A549 (cell line): ENCODE measurements around the gene SLC48A1.

Source experiments
- BHLHE40 ChIP-seq: IDR thresholded peaks from 2 replicates; pipeline ENCODE4 v1.6.1; 2012; ENCODE audit warnings: low read depth, low read length, inconsistent platforms
- CTCF ChIP-seq: fragments of >200 bp; sonication (Bioruptor Twin); formaldehyde crosslinking; IDR thresholded peaks from 3 replicates; pipeline ENCODE4 v1.5.1; 2016
- E2F6 ChIP-seq: IDR thresholded peaks from 2 replicates; pipeline ENCODE4 v1.6.1; 2012; ENCODE audit warnings: low read depth, borderline replicate concordance
- ELK1 ChIP-seq: fragments of 150-350 bp; IDR thresholded peaks from 2 replicates; pipeline ENCODE4 v1.6.1; 2014; ENCODE audit warnings: low read depth, mild to moderate bottlenecking, low read length
- EP300 ChIP-seq, 2 experiments: fragments of >200 bp; sonication (Bioruptor Twin); formaldehyde crosslinking; IDR thresholded peaks; 2 replicates in 1 of 2; 3 replicates in 1 of 2; pipeline ENCODE4 v1.6.1; 2016 to 2017
- ESRRA ChIP-seq: fragments of 150-350 bp; IDR thresholded peaks from 2 replicates; pipeline ENCODE4 v1.6.1; 2014; ENCODE audit warnings: mild to moderate bottlenecking, low read length, borderline replicate concordance
- JUNB ChIP-seq: fragments of >200 bp; sonication (Bioruptor Twin); formaldehyde crosslinking; IDR thresholded peaks from 2 replicates; pipeline ENCODE4 v1.6.1; 2016
- RAD21 ChIP-seq, 2 experiments: fragments of >200 bp in 1 of 2; sonication (Bioruptor Twin) in 1 of 2; formaldehyde crosslinking in 1 of 2; IDR thresholded peaks in 1 of 2; conservative IDR thresholded peaks in 1 of 2; 2 replicates in 1 of 2; 3 replicates in 1 of 2; pipeline ENCODE4 v1.6.1; 2012 to 2018; ENCODE audit warnings: inconsistent platforms in 1 of 2

- TF ChIP-seq BHLHE40: no peak
- no peak for TF ChIP-seq JUNB
- TF ChIP-seq CTCF: no peak
- TF ChIP-seq EP300 (IDR thresholded peaks at IDR 0.05): no peak
- TF ChIP-seq E2F6: no peak
- TF ChIP-seq ESRRA: no peak
- TF ChIP-seq RAD21 (conservative IDR thresholded peaks at IDR 0.05 in 1 of 2, IDR thresholded peaks at IDR 0.05 in 1 of 2): no peak
- no peak for TF ChIP-seq ELK1
Measured at GRCh38 chr12:47803191-47803875, 30.3 kb downstream of the SLC48A1 start.
